Activated CD4-positive, alpha-beta T cell treated with anti-CD3 and anti-CD28 coated beads, Interleukin-2, Interleukin-4, amounts not matched to agents 100 ng/mL and 50 ng/mL, durations not matched to agents 16 hours and 8 hours (primary cell): ENCODE data around the gene CAPN15.
A peak's percentile ranks its signal among the peaks of the same experiment; 100 is the strongest.
"Not testable (repeated sequence)": the region's sequence is repeated elsewhere in the genome, so short reads cannot be mapped to it uniquely, and the experiment has no call there.

ENCODE experiments used
- DNase-seq: peaks from one replicate; pipeline ENCODE4 v3.0.0-alpha.2; 2020; ENCODE audit warnings: low spot score

CAPN15 gene

GRCh38 chr16:527015-527903 is at the start of gene CAPN15:
Gene CAPN15, plus strand, starts transcription at chr16:527712. Its CDS starts 19,127 bp downstream, at chr16:546839.
- DNase-seq: peak; percentile 88

GRCh38 chr16:478287-478686 is 49.2 kb upstream of the CAPN15 start:
- not testable (repeated sequence) for DNase-seq

- DNase-seq: no peak
These were observed 44.9 kb upstream of the CAPN15 start for GRCh38 chr16:482468-483185.

- no peak for DNase-seq
These were observed 44.0 kb upstream of the CAPN15 start for GRCh38 chr16:483341-484075.

- no peak for DNase-seq
These were observed 37.9 kb upstream of the CAPN15 start for GRCh38 chr16:489606-490005.

- DNase-seq: no peak
These were observed 36.7 kb upstream of the CAPN15 start for GRCh38 chr16:490768-491167.

GRCh38 chr16:491220-491919 is 36.1 kb upstream of the CAPN15 start:
- no peak for DNase-seq

GRCh38 chr16:492211-492875 is 35.2 kb upstream of the CAPN15 start:
- DNase-seq: no peak

- DNase-seq: not testable (repeated sequence)
These were observed 32.8 kb upstream of the CAPN15 start for GRCh38 chr16:494676-495075.

- peak; percentile 31 for DNase-seq
These were observed 32.3 kb upstream of the CAPN15 start for GRCh38 chr16:495127-495748.

GRCh38 chr16:496097-496886 is 31.2 kb upstream of the CAPN15 start:
- no peak for DNase-seq

- DNase-seq: no peak
These were observed 30.3 kb upstream of the CAPN15 start for GRCh38 chr16:497258-497657.

GRCh38 chr16:499924-500323 is 27.6 kb upstream of the CAPN15 start:
- no peak for DNase-seq

- no peak for DNase-seq
These were observed 26.8 kb upstream of the CAPN15 start for GRCh38 chr16:500709-501108.

- no peak for DNase-seq
These were observed 25.2 kb upstream of the CAPN15 start for GRCh38 chr16:502179-502943.

GRCh38 chr16:503150-504071 is 24.1 kb upstream of the CAPN15 start:
- DNase-seq: no peak

- no peak for DNase-seq
These were observed 21.9 kb upstream of the CAPN15 start for GRCh38 chr16:505479-506245.

GRCh38 chr16:506246-506546 is 21.3 kb upstream of the CAPN15 start:
- DNase-seq: no peak
